ENCODE results near the gene SFTPB.

Gene SFTPB

DNA sequence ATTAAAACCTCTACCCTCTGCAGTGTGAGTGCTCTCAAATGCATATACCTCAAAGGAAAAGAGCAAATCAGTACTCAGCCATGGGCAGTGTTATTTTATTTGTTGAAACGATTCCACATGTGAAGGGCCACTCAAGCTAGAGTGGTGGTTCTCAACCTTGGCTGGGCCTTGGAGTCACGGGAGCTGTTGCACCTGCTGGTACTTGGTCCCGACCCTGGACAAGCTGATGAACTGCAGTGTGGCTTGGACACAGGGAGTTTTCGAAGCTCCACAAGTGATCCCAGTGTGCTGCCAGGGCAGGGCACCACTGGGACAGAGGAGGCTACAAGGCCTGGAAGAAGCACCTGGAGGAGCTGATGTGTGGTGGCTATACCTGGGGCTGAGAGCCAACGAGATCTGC, 45.8 kb upstream of the SFTPB start:
- TF ChIP-seq ZNF565 (CRISPR knock-in tag; conservative IDR thresholded peaks at IDR 0.05; ENCODE audit: low read depth): no peak
- TF ChIP-seq RARB (CRISPR knock-in tag; IDR thresholded peaks at IDR 0.05): no peak
- no peak for TF ChIP-seq TOX (CRISPR knock-in tag; IDR thresholded peaks at IDR 0.05; ENCODE audit: borderline replicate concordance)
- TF ChIP-seq, protein P1, sequence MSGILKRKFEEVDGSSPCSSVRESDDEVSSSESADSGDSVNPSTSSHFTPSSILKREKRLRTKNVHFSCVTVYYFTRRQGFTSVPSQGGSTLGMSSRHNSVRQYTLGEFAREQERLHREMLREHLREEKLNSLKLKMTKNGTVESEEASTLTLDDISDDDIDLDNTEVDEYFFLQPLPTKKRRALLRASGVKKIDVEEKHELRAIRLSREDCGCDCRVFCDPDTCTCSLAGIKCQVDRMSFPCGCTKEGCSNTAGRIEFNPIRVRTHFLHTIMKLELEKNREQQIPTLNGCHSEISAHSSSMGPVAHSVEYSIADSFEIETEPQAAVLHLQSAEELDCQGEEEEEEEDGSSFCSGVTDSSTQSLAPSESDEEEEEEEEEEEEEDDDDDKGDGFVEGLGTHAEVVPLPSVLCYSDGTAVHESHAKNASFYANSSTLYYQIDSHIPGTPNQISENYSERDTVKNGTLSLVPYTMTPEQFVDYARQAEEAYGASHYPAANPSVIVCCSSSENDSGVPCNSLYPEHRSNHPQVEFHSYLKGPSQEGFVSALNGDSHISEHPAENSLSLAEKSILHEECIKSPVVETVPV (CRISPR knock-in tag; IDR thresholded peaks at IDR 0.05): no peak
- ATAC-seq: no peak

- TF ChIP-seq ESRRG (CRISPR knock-in tag; IDR thresholded peaks at IDR 0.05) (no peak), POU6F1 (CRISPR knock-in tag; IDR thresholded peaks at IDR 0.05; ENCODE audit: borderline replicate concordance, low read depth) (no peak), ARNTL (CRISPR knock-in tag; IDR thresholded peaks at IDR 0.05; ENCODE audit: borderline replicate concordance, low read depth) (no peak), GLIS3 (CRISPR knock-in tag; IDR thresholded peaks at IDR 0.05) (no peak), ZFP3 (CRISPR knock-in tag; IDR thresholded peaks at IDR 0.05) (no peak), TSHZ2 (CRISPR knock-in tag; IDR thresholded peaks at IDR 0.05) (no peak)
- ATAC-seq: no peak
Measured at GRCh38 chr2:85712849-85713612, 45.0 kb upstream of the SFTPB start.

GRCh38 chr2:85712336-85712735, 44.3 kb upstream of the SFTPB start:
- no peak for TF ChIP-seq RARB (CRISPR knock-in tag; IDR thresholded peaks at IDR 0.05)
- TF ChIP-seq, protein P2, sequence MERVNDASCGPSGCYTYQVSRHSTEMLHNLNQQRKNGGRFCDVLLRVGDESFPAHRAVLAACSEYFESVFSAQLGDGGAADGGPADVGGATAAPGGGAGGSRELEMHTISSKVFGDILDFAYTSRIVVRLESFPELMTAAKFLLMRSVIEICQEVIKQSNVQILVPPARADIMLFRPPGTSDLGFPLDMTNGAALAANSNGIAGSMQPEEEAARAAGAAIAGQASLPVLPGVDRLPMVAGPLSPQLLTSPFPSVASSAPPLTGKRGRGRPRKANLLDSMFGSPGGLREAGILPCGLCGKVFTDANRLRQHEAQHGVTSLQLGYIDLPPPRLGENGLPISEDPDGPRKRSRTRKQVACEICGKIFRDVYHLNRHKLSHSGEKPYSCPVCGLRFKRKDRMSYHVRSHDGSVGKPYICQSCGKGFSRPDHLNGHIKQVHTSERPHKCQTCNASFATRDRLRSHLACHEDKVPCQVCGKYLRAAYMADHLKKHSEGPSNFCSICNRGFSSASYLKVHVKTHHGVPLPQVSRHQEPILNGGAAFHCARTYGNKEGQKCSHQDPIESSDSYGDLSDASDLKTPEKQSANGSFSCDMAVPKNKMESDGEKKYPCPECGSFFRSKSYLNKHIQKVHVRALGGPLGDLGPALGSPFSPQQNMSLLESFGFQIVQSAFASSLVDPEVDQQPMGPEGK (CRISPR knock-in tag; IDR thresholded peaks at IDR 0.05; ENCODE audit: borderline replicate concordance): no peak
- no peak for TF ChIP-seq TOX (CRISPR knock-in tag; IDR thresholded peaks at IDR 0.05; ENCODE audit: borderline replicate concordance)
- TF ChIP-seq, protein P1 (CRISPR knock-in tag; IDR thresholded peaks at IDR 0.05): no peak
- no peak for TF ChIP-seq ARNTL (CRISPR knock-in tag; IDR thresholded peaks at IDR 0.05; ENCODE audit: borderline replicate concordance, low read depth)
- TF ChIP-seq ZC3H10 (CRISPR knock-in tag; IDR thresholded peaks at IDR 0.05): no peak
- TF ChIP-seq POU6F1 (CRISPR knock-in tag; IDR thresholded peaks at IDR 0.05; ENCODE audit: borderline replicate concordance, low read depth): no peak
- no peak for TF ChIP-seq TCF4 (CRISPR knock-in tag; IDR thresholded peaks at IDR 0.05; ENCODE audit: borderline replicate concordance)
- no peak for TF ChIP-seq ZFP3 (CRISPR knock-in tag; IDR thresholded peaks at IDR 0.05)
- TF ChIP-seq ISL1 (CRISPR knock-in tag; IDR thresholded peaks at IDR 0.05): no peak
- TF ChIP-seq ZNF8 (CRISPR knock-in tag; IDR thresholded peaks at IDR 0.05): no peak
- TF ChIP-seq ZNF70 (CRISPR knock-in tag; IDR thresholded peaks at IDR 0.05): no peak
- no peak for TF ChIP-seq SNAI2 (CRISPR knock-in tag; IDR thresholded peaks at IDR 0.05)
- TF ChIP-seq BACH2 (CRISPR knock-in tag; IDR thresholded peaks at IDR 0.05; ENCODE audit: borderline replicate concordance): no peak
- no peak for TF ChIP-seq ZFP30 (CRISPR knock-in tag; IDR thresholded peaks at IDR 0.05)
- no peak for TF ChIP-seq ZNF565 (CRISPR knock-in tag; conservative IDR thresholded peaks at IDR 0.05; ENCODE audit: low read depth)
- no peak for TF ChIP-seq GLIS3 (CRISPR knock-in tag; IDR thresholded peaks at IDR 0.05)
- no peak for ATAC-seq
